Islet of Langerhans (tissue), 1 donor: ENCODE measurements around the gene SCGN.
"Not testable (repeated sequence)": the region's sequence is repeated elsewhere in the genome, so short reads cannot be mapped to it uniquely, and the experiment has no call there.

Experiments used
- FAIRE-seq: peaks from one replicate; lab custom pipeline; 2011; peaks lifted over from hg19 to GRCh38; lab: Jason Lieb, UNC

SCGN gene

GRCh38 chr6:25731721-25732120 is 79.7 kb downstream of the SCGN start:
- FAIRE-seq = no peak

- FAIRE-seq = no peak
Observed at GRCh38 chr6:25732468-25733198, 80.6 kb downstream of the SCGN start.

GRCh38 chr6:25735261-25735660 is 83.2 kb downstream of the SCGN start:
- no peak for FAIRE-seq

GRCh38 chr6:25743868-25744267 is 91.9 kb downstream of the SCGN start:
- no peak for FAIRE-seq

GRCh38 chr6:25745836-25746235 is 93.8 kb downstream of the SCGN start:
- FAIRE-seq = no peak

- FAIRE-seq = no peak
Observed at GRCh38 chr6:25746968-25747367, 95.0 kb downstream of the SCGN start.

GRCh38 chr6:25747477-25747876 is 95.5 kb downstream of the SCGN start:
- FAIRE-seq = no peak

GRCh38 chr6:25748049-25748448 is 96.0 kb downstream of the SCGN start:
- peak; percentile 79 for FAIRE-seq

GRCh38 chr6:25748601-25749517 is 96.8 kb downstream of the SCGN start:
- FAIRE-seq = not testable (repeated sequence)

GRCh38 chr6:25749837-25750236 is 97.8 kb downstream of the SCGN start:
- no peak for FAIRE-seq

- no peak for FAIRE-seq
Observed at GRCh38 chr6:25750906-25751305, 98.9 kb downstream of the SCGN start.
